Liver (tissue), 9 donors: ENCODE results near the gene ATP2B3. TPM values are rescaled to one million over a fixed set of nuclear protein-coding genes. Genes with fewer than 3 reads are reported as not detected.

Source experiments
- DNase-seq: peaks from one replicate; pipeline ENCODE4 v3.0.0-alpha.2; 2017; ENCODE audit warnings: low spot score
- H3K27ac ChIP-seq, 2 donors: one replicate each; pipeline ENCODE4 v1.7.0; 2013; ENCODE audit warnings: inconsistent platforms in 2 of 2, low read length in 2 of 2, control low read depth in 1 of 2, low read depth in 1 of 2, mild to moderate bottlenecking in 1 of 2
- H3K27me3 ChIP-seq, 4 donors: one replicate each; pipeline versions ENCODE4 v1.6.1 to v1.7.0; 2013; ENCODE audit warnings: low read length in 3 of 4, inconsistent platforms in 1 of 4, mild to moderate bottlenecking in 1 of 4, moderate library complexity in 1 of 4; ENCODE audit not compliant: control insufficient read depth in 4 of 4, insufficient read depth in 4 of 4
- H3K36me3 ChIP-seq, 4 donors: one replicate each; pipeline versions ENCODE4 v1.6.1 to v1.7.0; 2013; ENCODE audit warnings: low read length in 3 of 4, mild to moderate bottlenecking in 3 of 4, low read depth in 1 of 4, moderate library complexity in 1 of 4; ENCODE audit not compliant: control insufficient read depth in 4 of 4, insufficient read depth in 3 of 4
- H3K4me1 ChIP-seq, 4 donors: one replicate each; pipeline versions ENCODE4 v1.6.1 to v1.7.0; 2013; ENCODE audit warnings: low read length in 3 of 4, mild to moderate bottlenecking in 3 of 4, moderate library complexity in 1 of 4; ENCODE audit not compliant: control insufficient read depth in 4 of 4, insufficient read depth in 4 of 4
- H3K4me3 ChIP-seq, 3 donors: one replicate each; pipeline versions ENCODE4 v1.6.1 to v1.7.0; 2013; ENCODE audit warnings: low read length in 3 of 3, control low read depth in 1 of 3, low read depth in 1 of 3, mild to moderate bottlenecking in 1 of 3
- H3K9ac ChIP-seq, 2 donors: one replicate each; pipeline ENCODE4 v1.7.0; 2013; ENCODE audit warnings: low read length in 2 of 2, mild to moderate bottlenecking in 2 of 2, moderate library complexity in 2 of 2, control low read depth in 1 of 2, low read depth in 1 of 2
- H3K9me3 ChIP-seq, 4 donors: one replicate each; pipeline versions ENCODE4 v1.6.1 to v1.7.0; 2013; ENCODE audit warnings: low read length in 3 of 4; ENCODE audit not compliant: control insufficient read depth in 4 of 4
- ATF3 ChIP-seq: IDR thresholded peaks from 2 replicates; pipeline ENCODE4 v1.6.1; 2016; ENCODE audit warnings: antibody characterized with exemption
- CTCF ChIP-seq: fragments of 150-350 bp; IDR thresholded peaks from 2 replicates; pipeline ENCODE4 v1.5.1; 2017; ENCODE audit warnings: improper control_type of control experiment, low read depth, low read length; ENCODE audit not compliant: missing input control
- FOXA1 ChIP-seq: IDR thresholded peaks from 2 replicates; pipeline ENCODE4 v1.6.1; 2016; ENCODE audit warnings: antibody characterized with exemption
- HNF4G ChIP-seq: IDR thresholded peaks from 2 replicates; pipeline ENCODE4 v1.6.1; 2016; ENCODE audit warnings: antibody characterized with exemption
- REST ChIP-seq: IDR thresholded peaks from 2 replicates; pipeline ENCODE4 v1.6.1; 2016; ENCODE audit warnings: antibody characterized with exemption, mild to moderate bottlenecking
- RXRA ChIP-seq, 2 donors: IDR thresholded peaks; 2 replicates each; pipeline ENCODE4 v1.6.1; 2017 to 2018; ENCODE audit warnings: antibody characterized with exemption in 2 of 2, mild to moderate bottlenecking in 1 of 2
- YY1 ChIP-seq: IDR thresholded peaks from 2 replicates; pipeline ENCODE4 v1.6.1; 2016; ENCODE audit warnings: antibody characterized with exemption, mild to moderate bottlenecking
- WGBS: extraction: QIAGEN DNeasy Blood & Tissue Kit; methylation state at CpG from one replicate; pipeline ENCODE4 v1.1.7; 2013; 5-methylcytosine and 5-hydroxymethylcytosine counted together
- polyA plus RNA-seq, 2 donors: library from polyadenylated mRNA; stranded (reverse) in 1 of 2; unstranded in 1 of 2; fragments of 200-250 nt in 1 of 2; fragments of >200 nt in 1 of 2; fragmentation: Nextera tagmentation in 1 of 2; extraction: Ambion mirVana in 1 of 2; gene quantifications; one replicate each; pipeline versions ENCODE4 v1.2.1 to v1.2.3, GENCODE V29; 2013 to 2015
- total RNA-seq, 2 donors: library from RNA; depleted of rRNA; stranded (reverse); fragments of >200 nt; gene quantifications; one replicate each; pipeline ENCODE4 v1.2.3, GENCODE V29; 2014
- TF ChIP-seq, protein P1 (sequence below): IDR thresholded peaks from 2 replicates; pipeline ENCODE4 v1.6.1; 2016; ENCODE audit warnings: antibody characterized with exemption
- TF ChIP-seq, protein P2 (sequence below): IDR thresholded peaks from 2 replicates; pipeline ENCODE4 v1.6.1; 2016; ENCODE audit warnings: antibody characterized with exemption
- donor health status: healthy.
- donor health status: healthy.
- donor health status: healthy.
- donor health status: healthy.
- donor health status: healthy.

ATP2B3 gene
- total and polyA plus RNA-seq, 4 donors = not detected

- no peak for DNase-seq
- H3K36me3 ChIP-seq = no peaks in the 10 kb centered on the region
- H3K27ac ChIP-seq = no peak overlapping the region
- 86% methylated on average over 19 of the region's 19 CpGs for WGBS
- no peaks in the 10 kb centered on the region for H3K4me1 ChIP-seq
- TF ChIP-seq YY1 = no peak
- no peak for TF ChIP-seq ATF3
- TF ChIP-seq FOXA1 = no peak
- TF ChIP-seq, protein P1, sequence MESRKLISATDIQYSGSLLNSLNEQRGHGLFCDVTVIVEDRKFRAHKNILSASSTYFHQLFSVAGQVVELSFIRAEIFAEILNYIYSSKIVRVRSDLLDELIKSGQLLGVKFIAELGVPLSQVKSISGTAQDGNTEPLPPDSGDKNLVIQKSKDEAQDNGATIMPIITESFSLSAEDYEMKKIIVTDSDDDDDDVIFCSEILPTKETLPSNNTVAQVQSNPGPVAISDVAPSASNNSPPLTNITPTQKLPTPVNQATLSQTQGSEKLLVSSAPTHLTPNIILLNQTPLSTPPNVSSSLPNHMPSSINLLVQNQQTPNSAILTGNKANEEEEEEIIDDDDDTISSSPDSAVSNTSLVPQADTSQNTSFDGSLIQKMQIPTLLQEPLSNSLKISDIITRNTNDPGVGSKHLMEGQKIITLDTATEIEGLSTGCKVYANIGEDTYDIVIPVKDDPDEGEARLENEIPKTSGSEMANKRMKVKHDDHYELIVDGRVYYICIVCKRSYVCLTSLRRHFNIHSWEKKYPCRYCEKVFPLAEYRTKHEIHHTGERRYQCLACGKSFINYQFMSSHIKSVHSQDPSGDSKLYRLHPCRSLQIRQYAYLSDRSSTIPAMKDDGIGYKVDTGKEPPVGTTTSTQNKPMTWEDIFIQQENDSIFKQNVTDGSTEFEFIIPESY = no peak
- no peak for TF ChIP-seq HNF4G
- no peak for TF ChIP-seq CTCF
- TF ChIP-seq, protein P2, sequence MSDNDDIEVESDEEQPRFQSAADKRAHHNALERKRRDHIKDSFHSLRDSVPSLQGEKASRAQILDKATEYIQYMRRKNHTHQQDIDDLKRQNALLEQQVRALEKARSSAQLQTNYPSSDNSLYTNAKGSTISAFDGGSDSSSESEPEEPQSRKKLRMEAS = no peak
- TF ChIP-seq REST = no peak
- H3K9ac ChIP-seq = no peak overlapping the region
- no peaks in the 10 kb centered on the region for H3K27me3 ChIP-seq
- no peak overlapping the region for H3K4me3 ChIP-seq
- H3K9me3 ChIP-seq = no peaks in the 10 kb centered on the region
These were observed 40.3 kb downstream of the ATP2B3 start for GRCh38 chrX:153557618-153558355.

DNA sequence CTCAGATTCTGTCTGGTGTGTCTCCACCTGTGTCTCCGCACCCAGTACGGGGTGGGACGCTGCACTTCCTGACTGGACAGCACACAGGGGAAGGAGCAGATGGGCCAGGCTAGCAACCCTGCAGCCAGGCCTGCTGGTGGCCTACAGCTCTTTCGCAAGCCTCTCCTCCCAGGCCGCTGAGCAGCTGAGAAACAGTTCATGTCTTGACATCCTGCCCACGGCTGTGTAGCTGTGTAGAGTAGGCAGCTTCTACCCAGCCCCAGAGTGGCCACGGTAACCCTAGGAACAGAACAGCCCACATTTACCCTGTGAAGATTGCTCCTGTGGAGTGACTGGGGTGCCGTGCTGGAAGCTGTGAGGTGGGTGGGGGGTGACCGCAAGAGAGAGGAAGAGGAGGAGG, 42.6 kb downstream of the ATP2B3 start:
- Histone ChIP-seq H3K9me3 (no peaks in the 10 kb centered on the region), H3K36me3 (no peaks in the 10 kb centered on the region), H3K27ac (no peak overlapping the region), H3K9ac (no peak overlapping the region), H3K4me1 (no peaks in the 10 kb centered on the region), H3K27me3 (no peaks in the 10 kb centered on the region), H3K4me3 (no peak overlapping the region)
- 57% methylated on average over 9 of the region's 9 CpGs for WGBS
- DNase-seq = no peak
- no peak for TF ChIP-seq RXRA (IDR thresholded peaks at IDR 0.05)
